SW480 (cell line): ENCODE results near the gene PDPN.
"Not testable (repeated sequence)": the region's sequence is repeated elsewhere in the genome, so short reads cannot be mapped to it uniquely, and the experiment has no call there.

ENCODE experiments used
- DNase-seq: peaks from one replicate; pipeline ENCODE4 v3.0.0-alpha.2; 2016; ENCODE audit warnings: low spot score

Gene PDPN, protein sequence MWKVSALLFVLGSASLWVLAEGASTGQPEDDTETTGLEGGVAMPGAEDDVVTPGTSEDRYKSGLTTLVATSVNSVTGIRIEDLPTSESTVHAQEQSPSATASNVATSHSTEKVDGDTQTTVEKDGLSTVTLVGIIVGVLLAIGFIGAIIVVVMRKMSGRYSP

DNA sequence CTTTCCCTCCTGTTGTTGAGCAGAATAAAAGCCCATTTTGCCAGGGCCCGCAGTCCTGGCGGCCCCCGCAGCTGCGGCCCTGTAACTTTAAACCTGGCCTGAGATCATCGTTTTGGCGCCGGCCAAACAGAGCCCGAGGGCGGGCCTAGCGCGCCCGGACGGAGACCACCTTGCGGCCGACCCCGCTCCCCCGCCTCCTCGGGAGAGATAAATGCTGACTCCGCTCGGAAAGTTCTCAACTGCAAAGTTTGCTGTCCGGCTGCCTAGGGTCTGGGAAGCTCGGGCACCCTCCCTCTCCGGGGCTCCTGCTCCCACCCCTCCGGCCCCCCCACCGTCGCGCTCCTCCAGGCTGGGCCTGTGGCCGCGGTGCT, at the start of gene PDPN:
PDPN (plus strand) TSS at position 238 of the 371 bp plus-strand sequence. CDS start 202 bp downstream, outside the sequence.
- DNase-seq, result no peak

DNA sequence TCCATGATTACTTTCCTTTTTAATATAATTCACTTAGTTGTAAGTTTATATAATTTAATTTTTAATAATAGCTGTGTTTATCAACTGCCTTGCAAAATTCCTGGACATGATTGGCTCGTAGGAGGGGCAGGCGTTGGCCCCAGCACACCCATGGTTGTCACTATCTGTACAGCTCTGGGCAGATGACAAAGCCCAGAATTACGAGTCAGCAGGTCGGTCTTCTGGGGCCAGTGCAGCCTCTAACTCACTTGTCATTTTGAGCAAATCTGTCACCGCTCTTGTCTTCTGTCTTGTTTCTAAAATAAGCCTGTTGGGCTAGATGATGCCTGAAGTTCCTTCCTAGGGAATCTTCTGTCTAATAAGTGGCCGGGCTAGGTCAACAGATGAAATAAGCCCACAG, 48.4 kb upstream of the PDPN start:
- no peak for DNase-seq

DNA sequence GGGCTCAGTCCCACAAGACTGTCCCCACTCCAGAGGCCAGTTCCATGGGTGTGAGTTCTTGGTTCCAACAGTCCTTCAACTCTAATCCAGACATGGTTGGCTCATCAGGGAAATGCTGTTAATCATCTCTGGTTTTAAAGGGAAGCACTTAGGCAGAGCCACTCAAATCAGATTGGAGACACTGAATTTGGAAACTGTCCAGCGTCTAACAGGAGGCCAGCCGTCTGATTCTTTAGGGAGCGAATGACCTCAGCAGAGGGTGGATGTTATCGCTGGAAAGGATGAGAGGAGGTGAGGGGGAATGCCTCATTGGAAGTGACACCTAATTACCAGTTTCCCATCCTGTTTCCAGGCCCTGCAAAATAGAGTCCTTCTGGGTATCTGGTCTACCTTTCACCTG, 47.1 kb upstream of the PDPN start:
- no peak for DNase-seq

DNA sequence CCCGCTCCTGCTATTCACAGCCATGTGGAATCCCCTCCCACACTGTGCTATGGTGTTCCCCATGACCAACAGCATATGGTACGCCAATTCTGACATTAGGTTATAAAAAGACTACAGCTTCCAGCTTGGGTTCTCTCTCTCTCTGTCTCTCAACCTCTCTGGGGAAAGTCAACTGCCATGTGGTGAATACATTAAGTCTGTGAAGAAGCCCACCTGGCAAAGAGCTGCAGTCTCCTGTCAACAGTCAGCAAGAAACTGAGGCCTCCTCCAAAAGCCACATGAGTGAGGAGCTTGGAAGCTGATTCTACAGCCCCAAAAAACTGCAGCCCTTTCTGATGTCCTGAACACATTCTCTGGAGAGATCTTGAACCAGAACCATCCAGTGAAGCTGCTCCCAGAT, 44.8 kb upstream of the PDPN start:
- DNase-seq, result no peak

DNA sequence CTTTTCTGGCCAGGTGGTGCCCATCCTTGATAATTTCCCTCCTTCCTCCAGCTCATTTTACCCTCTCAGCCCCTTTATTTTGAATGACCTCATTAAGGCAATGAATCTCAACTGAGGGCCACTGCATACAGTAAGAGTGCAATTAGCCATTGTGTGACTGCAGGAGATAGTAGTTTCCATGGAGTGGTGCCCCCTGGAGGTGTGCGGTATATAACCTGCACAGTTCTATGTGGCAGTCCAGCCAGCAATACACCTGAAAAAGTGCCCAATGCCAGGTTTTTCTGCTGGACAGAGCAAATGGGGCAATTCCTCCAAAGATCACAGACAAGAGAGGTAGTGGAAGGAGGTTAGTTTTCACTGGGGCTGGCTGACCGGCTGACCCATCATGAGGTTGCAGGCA, 43.9 kb upstream of the PDPN start:
- DNase-seq, result no peak

DNA sequence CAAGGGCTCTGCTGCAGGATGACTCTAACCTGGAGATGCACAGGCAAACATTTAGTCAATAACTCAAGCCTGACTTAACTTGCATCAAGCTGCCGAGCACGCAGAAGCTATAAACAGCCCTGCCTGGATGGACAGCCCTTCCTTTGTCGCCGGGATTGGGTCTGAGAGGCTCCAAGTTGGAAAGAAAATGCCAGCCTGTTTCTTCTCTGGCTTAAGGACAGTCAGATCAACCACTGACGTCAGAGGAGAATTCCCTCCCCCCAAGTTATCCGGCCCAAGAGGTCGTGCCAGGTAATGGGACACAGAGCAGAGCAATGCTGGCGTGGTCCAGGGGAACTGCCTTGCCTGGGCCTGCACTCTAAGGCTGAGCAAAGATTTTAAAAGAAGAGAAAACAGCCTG, 42.8 kb upstream of the PDPN start:
- no peak for DNase-seq

DNA sequence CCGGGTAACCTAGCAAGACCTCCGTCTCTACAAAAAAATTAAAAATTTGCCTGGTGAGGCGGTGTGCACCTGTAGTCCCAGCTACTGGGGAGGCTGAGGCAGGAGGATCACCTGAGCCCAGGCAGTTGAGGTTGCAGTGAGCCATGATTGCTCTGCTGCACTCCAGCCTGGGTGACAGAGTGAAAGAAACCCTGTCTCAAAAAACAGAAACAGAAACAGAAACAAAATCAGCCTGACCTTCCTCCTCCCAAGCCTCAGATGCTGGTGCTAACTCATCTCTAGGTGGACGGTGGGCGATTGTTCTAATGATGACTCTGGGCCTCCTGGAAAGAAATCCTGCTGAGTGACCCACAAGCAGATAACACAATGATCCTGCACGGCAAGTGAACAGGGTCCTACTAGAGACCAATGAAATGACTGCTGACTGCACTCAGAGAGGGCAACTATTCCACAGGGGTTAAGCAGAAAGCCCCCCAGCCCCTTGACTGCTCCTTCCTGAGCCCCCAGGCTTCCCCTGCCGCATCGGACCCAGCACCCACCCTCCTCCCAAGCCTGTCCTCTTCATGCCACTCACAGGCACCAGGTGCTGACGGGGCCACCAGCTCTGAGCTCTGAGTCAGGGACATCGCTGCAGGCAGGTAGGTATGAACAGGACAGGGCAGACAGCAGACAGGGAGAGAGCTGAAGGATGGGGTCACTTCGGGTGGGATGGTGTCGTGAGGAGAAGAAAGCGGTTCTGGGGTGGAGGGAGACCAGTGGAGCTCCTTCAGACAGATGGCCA, 42.0 kb upstream of the PDPN start:
- DNase-seq, result no peak

DNA sequence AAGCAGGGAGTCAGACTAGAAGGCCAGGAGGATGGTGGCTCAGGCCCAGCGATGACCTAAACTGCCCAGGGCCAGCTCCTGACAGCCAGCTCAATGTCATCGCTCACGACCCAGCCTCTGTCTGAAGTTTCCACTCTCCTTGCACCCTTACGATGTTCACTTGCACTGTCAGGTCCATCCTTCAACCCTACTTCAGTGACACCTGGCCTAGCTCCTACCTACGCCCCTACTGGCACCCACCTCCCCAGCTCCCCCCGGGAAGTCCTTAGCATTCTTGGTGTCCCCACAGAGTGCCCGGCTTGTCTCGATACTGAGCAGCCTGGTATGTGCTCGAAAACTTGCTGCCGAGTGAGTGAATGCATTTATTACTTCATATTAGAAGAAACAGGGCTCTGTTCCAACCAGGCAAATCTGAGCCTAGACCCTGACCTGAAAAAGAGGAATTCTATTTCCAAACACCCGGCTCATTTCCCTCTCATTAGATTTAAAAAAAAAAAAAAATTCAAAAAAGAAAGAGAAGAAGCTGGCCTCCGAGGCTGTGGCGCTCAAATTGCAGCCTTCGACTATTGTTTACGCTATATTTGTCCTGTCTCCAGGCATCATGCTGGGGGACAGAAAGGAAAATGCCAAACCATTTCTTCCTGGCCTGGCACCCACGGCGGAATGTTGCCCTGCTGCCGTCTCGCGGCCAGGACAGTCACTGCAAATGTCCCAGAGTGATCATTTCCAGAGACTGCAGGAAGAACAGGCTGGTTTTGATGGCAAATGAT, 40.0 kb upstream of the PDPN start:
- DNase-seq, result no peak

DNA sequence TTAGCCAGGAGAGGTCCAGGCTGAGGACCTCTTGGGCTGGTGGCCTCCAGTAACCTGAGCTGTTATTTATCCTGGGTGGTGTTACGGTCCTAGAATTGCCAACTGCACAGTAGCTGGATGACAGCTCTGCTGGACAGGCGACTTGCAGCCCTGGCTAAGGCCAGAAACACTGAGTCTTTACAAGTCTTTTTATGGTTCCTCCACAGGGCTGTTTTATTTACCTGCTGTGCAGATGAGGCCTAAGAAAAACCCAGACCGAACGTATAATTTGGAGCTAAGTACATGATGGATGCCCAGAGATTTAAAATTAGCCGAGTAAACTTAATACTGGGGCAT, 39.4 kb upstream of the PDPN start:
- DNase-seq, result no peak

DNA sequence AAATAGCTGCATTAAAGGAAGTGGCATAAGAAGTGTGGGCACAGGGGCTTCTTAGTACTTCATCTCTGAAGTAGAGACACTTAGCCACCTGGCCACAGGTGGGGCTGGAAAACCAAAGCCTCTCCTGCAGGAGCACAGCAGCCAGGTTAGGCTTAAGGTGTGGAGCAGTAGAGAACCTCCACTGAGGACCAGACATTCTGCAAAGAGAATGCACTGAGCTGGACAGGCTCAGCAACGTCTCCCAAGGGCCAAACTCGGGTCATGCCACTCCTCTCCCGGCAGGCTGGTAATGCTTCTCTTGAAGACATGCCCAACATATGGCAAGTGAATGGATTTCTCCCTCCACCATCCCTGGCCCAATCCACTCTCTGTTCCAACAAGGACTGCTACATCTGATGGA, 36.8 kb upstream of the PDPN start:
- DNase-seq, result no peak

DNA sequence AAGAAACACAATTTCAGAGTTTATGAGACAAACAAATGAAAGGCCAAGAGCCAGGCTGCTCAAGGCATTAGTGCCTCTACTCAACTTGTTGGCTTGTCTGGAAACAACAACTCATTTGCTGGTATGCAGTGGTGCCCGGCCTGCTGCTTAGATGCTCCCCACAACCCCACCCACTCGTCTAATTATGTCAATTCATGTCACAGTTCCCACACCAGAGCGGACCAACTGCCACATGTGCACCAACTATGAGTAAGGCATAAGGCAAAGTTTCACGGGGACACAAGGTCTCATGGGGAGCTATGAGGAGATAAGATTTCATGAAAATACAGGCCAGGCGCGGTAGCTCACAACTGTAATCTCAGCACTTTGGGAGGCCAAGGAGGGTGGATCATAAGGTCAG, 35.4 kb upstream of the PDPN start:
- DNase-seq, result no peak

DNA sequence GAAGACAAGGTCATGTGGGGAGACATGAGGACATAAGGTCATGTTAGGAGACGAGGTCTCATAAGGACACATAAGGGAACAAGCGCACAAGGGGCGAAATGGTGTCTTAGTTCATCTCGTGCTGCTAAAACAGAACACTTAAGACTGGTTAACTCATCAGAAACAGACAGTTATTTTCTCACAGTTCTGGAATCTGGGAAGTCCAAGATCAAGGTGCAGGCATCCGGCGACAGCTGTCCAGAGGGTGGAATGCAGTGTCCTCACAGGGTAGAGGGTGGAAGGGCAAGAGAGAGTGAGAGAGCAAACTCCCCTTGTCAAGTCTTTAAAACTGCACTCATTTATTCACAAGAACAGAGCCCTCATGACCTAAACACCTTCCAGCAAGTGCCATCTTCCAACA, 34.6 kb upstream of the PDPN start:
- no peak for DNase-seq

DNA sequence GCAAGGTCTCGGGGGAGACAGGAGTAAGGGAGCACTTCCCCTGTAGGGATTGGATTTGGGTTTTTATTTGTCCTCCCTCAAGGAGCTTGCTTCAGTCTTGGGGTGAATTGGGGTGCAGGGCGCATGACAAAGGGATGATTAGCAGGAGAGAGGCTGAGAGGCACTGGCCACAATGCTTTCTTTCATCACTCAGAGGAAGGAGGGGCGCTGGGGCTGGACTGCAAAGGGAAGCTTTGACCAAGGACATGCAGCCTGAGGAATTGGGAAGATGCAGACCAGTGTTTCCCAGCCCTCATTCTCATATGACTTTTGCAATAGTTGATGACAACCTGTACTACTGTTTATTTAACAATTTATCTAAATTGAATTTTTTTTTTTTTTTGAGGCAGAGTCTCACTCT, 34.1 kb upstream of the PDPN start:
- DNase-seq, result no peak

DNA sequence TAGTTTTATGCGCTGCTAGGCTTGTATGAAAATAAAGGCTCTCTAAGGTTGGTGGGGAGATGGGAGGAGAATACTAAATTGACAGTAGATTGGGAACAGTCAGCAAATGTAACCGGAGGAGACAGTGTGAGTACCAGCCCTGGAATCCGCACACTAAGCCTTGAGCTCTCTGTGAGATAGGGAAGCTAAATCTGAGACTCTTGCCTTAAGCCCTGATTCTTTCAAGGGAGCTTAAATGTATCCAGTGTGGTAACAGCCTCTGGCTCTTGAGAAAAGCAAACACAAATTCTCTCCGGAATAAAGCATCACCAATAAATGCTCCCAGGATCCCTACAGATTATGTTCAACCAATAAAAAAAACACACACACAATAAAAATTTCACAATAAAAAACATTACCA, 33.0 kb upstream of the PDPN start:
- DNase-seq, result no peak

DNA sequence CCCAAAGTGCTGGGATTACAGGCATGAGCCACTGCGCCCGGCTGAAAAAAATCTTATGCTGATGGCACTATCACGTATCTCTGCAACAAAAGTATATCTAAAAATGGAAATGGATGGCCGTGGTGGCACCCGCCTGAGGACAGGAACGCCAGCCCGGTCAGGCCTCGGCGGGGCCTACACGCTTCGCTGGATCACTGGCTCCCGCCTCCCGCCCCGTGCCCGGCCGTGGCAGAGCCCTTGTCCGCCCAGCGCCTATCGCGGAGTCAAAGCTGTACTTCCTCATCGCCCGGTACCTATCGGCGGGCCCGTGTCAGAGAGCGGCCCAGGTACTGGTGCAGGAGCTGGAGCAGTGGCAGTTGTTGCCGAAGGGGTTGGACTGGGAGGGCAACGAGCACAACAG, 28.8 kb upstream of the PDPN start:
- no peak for DNase-seq

DNA sequence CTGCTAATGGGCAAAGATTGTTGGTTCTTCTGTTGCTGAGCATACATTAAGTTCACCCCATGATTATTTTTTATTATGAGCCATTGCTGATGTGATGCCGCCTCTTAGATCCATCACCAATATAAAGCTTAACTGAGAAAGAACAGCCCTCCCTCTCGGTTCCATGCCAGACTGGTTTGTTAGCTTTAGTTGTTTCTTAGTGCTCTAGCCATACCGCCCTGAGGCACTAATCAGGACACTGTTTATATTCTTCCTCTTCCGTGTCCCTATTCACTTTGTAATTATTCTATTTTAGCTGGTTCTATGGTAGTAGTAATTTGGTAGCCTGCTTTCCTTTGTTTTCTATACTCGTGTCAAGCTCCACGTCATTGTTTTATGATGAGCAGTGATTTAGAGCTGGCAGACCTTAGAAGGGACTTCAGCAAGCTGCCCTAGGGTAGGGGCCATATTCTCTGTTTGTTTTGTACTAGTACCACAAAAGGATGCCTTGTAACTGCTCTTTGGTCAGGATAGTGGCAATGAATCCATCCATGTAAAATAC, 27.3 kb upstream of the PDPN start:
- DNase-seq, result no peak

DNA sequence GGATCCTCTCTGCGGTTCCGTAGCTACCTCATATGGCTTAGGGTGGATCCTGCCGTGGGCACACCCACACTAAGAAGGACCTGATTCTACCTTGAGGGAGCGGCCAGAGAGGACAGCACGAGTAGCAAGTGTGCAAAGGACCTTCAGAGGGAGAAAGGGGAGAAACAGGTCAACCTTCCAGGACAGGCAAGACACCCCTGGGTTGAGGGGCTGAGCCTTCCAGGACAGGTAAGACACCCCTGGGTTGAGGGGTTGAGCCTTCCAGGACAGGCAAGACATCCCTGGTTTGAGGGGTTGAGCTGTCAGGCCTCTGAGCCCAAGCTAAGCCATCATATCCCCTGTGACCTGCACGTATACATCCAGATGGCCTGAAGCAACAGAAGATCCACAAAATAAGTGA, 23.1 kb upstream of the PDPN start:
- no peak for DNase-seq

DNA sequence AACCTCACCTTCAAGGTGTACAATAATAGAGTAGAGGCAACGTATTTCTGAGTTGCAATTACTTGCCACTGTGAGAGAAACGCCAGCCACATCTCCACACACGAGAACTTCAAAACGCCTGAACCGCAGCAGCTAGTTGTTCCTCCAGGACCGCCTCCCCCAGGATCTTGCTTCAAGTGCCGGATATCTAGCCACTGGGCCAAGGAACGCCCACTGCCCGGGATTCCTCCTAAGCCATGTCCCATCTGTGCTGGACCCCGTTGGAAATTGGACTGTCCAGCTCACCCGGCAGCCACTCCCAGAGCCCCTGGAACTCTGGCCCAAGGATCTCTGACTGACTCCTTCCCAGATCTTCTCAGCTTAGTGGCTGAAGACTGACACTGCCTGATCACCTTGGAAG, 20.7 kb upstream of the PDPN start:
- DNase-seq, result not testable (repeated sequence)

DNA sequence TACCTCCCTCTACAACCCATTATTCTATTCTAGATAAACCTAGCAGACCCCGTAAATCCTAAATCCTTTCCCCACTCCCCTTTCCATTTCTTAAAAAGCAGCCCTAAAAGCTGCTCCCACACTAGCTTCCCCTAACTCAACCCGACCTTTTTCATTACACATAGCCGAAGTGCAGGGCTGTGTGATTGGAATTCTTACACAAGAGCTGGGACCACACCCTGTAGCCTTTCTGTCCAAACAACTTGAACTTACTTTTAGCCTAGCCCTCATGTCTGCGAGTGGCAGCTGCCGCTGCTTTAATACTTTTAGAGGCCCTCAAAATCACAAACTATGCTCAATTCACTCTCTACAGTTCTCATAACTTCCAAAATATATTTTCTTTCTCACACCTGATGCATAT, 19.6 kb upstream of the PDPN start:
- no peak for DNase-seq

DNA sequence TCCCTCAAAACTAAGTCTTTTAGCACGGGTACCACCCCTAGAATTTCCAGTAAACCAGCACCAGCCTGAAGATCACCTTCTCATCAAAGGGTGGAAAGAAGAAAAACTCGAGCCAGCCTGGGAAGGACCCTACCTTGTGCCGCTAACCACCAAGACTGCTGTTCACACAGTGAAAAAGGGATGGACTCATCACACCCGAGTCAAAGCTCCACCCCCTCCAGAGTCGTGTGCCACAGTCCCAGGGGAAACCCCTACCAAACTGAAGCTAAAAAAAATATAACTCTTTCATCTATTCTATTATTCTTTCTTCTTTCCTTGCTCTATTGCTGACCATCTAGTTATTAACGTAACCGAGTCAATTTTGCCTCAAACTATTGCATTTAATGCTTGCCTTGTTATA, 13.2 kb upstream of the PDPN start:
- DNase-seq, result not testable (repeated sequence)

DNA sequence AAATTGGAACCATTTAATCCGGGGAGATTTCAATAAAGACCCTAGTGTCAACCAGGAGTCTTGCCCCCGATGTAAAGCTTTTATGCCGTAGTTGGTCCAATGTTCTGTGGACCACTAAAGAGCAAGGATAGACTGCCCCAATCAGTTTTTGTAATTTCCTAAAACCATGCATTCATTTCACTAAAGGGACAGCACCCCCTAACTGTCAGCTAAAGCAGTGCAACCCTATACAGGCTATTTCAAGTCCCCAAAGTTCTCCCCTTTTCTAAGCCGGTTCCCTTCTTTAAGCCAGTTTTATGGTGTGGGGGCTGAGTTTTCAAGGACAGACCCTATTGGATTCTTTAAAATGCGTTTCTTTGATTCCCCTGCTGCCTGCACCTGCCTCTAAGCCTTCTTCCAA, 12.7 kb upstream of the PDPN start:
- no peak for DNase-seq

DNA sequence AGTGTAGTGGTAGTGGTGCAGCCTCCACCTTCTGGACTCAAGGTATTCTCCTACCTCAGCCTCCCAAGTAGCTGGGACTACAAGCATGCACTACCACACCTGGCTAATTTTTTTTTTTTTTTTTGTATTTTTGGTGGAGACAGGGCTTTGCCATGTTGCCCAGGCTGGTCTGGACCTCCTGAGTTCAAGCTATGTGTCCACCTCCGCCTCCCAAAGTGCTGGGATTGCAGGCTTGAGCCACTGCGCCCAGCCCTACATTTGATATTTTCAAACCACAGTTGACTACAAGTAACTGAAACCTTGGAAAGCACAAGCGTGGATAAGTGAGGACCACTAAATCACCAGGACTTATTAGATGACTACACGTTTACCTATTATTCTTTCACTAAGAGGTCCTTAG, 10.0 kb upstream of the PDPN start:
- DNase-seq, result no peak

DNA sequence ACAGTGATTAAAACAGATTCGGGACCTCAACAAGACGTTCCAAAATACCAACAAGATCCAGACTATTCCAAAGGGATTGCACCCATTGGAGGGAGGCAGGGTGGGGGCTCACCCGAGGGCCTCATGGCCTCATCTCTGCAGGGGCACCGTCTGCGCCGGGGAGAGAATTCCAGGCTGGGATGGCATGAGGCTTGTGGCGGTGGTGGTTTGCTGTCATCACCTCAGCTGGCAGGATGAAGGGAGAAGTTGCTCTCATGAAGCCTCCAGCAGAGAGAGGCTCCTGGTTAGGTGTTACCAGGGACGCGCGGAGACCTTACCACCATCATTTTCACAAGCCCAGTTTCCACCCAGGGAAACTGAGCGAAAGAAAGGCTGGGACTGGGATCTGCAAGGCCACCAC, 6.7 kb upstream of the PDPN start:
- no peak for DNase-seq
